CD14-positive monocyte (primary cell): ENCODE measurements around the gene UBE2H. TPM values are rescaled to one million over a fixed set of nuclear protein-coding genes. Genes with fewer than 3 reads are reported as not detected.
"Not testable (repeated sequence)": the region's sequence is repeated elsewhere in the genome, so short reads cannot be mapped to it uniquely, and the experiment has no call there.

ENCODE experiments used
- DNase-seq, 3 donors: peaks; one replicate each; pipeline ENCODE4 v3.0.0-alpha.2; 2011 to 2022
- H2AFZ ChIP-seq: 2 replicates; pipeline ENCODE4 v1.6.0; 2012; ENCODE audit warnings: mild to moderate bottlenecking, low read depth, low read length, inconsistent platforms; ENCODE audit not compliant: insufficient read depth, poor library complexity, severe bottlenecking
- H3K27ac ChIP-seq, 2 donors: 1 replicate in 1 of 2; 2 replicates in 1 of 2; pipeline ENCODE4 v1.5.1; 2012 to 2013; ENCODE audit warnings: low read length in 2 of 2, control low read depth in 1 of 2, inconsistent platforms in 1 of 2, low read depth in 1 of 2, mild to moderate bottlenecking in 1 of 2
- H3K27me3 ChIP-seq, 2 donors: one replicate each; pipeline versions ENCODE4 v1.6.0 to v1.6.1; 2011 to 2013; ENCODE audit warnings: low read length in 2 of 2; ENCODE audit not compliant: control insufficient read depth in 2 of 2, insufficient read depth in 2 of 2
- H3K36me3 ChIP-seq, 2 donors: replicated peaks in 1 of 2; 1 replicate in 1 of 2; 2 replicates in 1 of 2; pipeline versions ENCODE4 v1.5.1 to v1.6.1; 2012 to 2013; ENCODE audit warnings: low read length in 2 of 2, control low read depth in 1 of 2, inconsistent platforms in 1 of 2, mild to moderate bottlenecking in 1 of 2; ENCODE audit not compliant: insufficient read depth in 2 of 2, control insufficient read depth in 1 of 2
- H3K4me1 ChIP-seq, 2 donors: 1 replicate in 1 of 2; 2 replicates in 1 of 2; pipeline versions ENCODE4 v1.5.1 to v1.6.1; 2012 to 2013; ENCODE audit warnings: low read length in 2 of 2, control low read depth in 1 of 2, inconsistent platforms in 1 of 2, mild to moderate bottlenecking in 1 of 2, moderate library complexity in 1 of 2; ENCODE audit not compliant: insufficient read depth in 2 of 2, control insufficient read depth in 1 of 2
- H3K4me2 ChIP-seq: replicated peaks from 2 replicates; pipeline ENCODE3; 2012; ENCODE audit warnings: low read length, moderate library complexity, mild to moderate bottlenecking; ENCODE audit not compliant: poor library complexity, severe bottlenecking; ENCODE audit errors: extremely low read depth
- H3K4me3 ChIP-seq, 3 experiments: fragments of 200-600 bp in 1 of 3; sonication (generic) in 1 of 3; replicated peaks in 1 of 3; 1 replicate in 2 of 3; 2 replicates in 1 of 3; pipeline ENCODE4 v1.5.1; 2011 to 2013; ENCODE audit warnings: low read length in 3 of 3, mild to moderate bottlenecking in 3 of 3, control low read depth in 2 of 3, low read depth in 2 of 3, inconsistent platforms in 1 of 3, moderate library complexity in 1 of 3
- H3K79me2 ChIP-seq: 2 replicates; pipeline ENCODE4 v1.6.0; 2012; ENCODE audit warnings: mild to moderate bottlenecking, control low read depth, inconsistent platforms, low read length, moderate library complexity; ENCODE audit not compliant: insufficient read depth
- H3K9ac ChIP-seq: 2 replicates; pipeline ENCODE4 v1.6.0; 2017; ENCODE audit warnings: low read length, mild to moderate bottlenecking; ENCODE audit not compliant: insufficient read depth, poor library complexity, severe bottlenecking
- H3K9me3 ChIP-seq, 2 donors: replicated peaks in 1 of 2; 1 replicate in 1 of 2; 2 replicates in 1 of 2; pipeline versions ENCODE4 v1.5.1 to v1.6.1; 2012 to 2013; ENCODE audit warnings: low read length in 2 of 2, control low read depth in 1 of 2; ENCODE audit not compliant: control insufficient read depth in 1 of 2, insufficient read depth in 1 of 2
- H4K20me1 ChIP-seq: 2 replicates; pipeline ENCODE4 v1.6.0; 2012; ENCODE audit warnings: mild to moderate bottlenecking, low read length, control low read depth, moderate library complexity; ENCODE audit not compliant: insufficient read depth
- H3K27ac Mint-ChIP-seq, 7 donors: one replicate each; pipeline ENCODE4 v1.8.0; 2020; ENCODE audit warnings: mild to moderate bottlenecking in 7 of 7, mixed read lengths in 7 of 7, moderate library complexity in 6 of 7, inconsistent platforms in 2 of 7
- H3K27me3 Mint-ChIP-seq, 3 donors: one replicate each; pipeline ENCODE4 v1.8.0; 2021 to 2022; ENCODE audit warnings: low read depth in 3 of 3, mild to moderate bottlenecking in 3 of 3, mixed read lengths in 3 of 3, moderate library complexity in 3 of 3, inconsistent platforms in 1 of 3
- H3K36me3 Mint-ChIP-seq, 2 donors: one replicate each; pipeline ENCODE4 v1.8.0; 2020; ENCODE audit warnings: mixed read lengths in 2 of 2, inconsistent platforms in 1 of 2, mild to moderate bottlenecking in 1 of 2
- H3K4me1 Mint-ChIP-seq: one replicate; pipeline ENCODE4 v1.8.0; 2020; ENCODE audit warnings: mild to moderate bottlenecking, mixed read lengths
- H3K4me3 Mint-ChIP-seq, 2 donors: one replicate each; pipeline ENCODE4 v1.8.0; 2020; ENCODE audit warnings: mild to moderate bottlenecking in 2 of 2, mixed read lengths in 2 of 2, moderate library complexity in 1 of 2
- H3K9me3 Mint-ChIP-seq, 7 donors: one replicate each; pipeline ENCODE4 v1.8.0; 2020 to 2022; ENCODE audit warnings: mixed read lengths in 7 of 7, mild to moderate bottlenecking in 6 of 7, moderate library complexity in 6 of 7, inconsistent platforms in 2 of 7
- WGBS: methylation state at CpG from one replicate; pipeline ENCODE4 v1.1.5; 2013; ENCODE audit warnings: missing lambda C conversion rate; ENCODE audit not compliant: insufficient coverage; 5-methylcytosine and 5-hydroxymethylcytosine counted together
- intact Hi-C, 2 donors: fragments of 100-400 bp; cut with micrococcal nuclease; formaldehyde crosslinking; loops; one replicate each; pipeline versions ENCODE4 v1.15.0 to v1.15.1; 2023
- polyA plus RNA-seq, 3 donors: library from polyadenylated mRNA; depleted of rRNA in 1 of 3; unstranded in 2 of 3; stranded (reverse) in 1 of 3; fragments of 300-500 nt in 2 of 3; fragments of >200 nt in 1 of 3; fragmentation: Illumina TruSeq in 2 of 3; gene quantifications; 1 replicate in 2 of 3; 2 replicates in 1 of 3; pipeline ENCODE4 v1.2.3, GENCODE V29; 2012 to 2021
- TF ChIP-seq, protein P1 (sequence below): fragments of 200-600 bp; IDR thresholded peaks from one replicate; pipeline ENCODE4 v1.8.0; 2022; ENCODE audit warnings: antibody characterized with exemption, mild to moderate bottlenecking

UBE2H gene
- polyA plus RNA-seq, 3 donors = 12.6 to 26.0 (median 16.0) TPM

DNA sequence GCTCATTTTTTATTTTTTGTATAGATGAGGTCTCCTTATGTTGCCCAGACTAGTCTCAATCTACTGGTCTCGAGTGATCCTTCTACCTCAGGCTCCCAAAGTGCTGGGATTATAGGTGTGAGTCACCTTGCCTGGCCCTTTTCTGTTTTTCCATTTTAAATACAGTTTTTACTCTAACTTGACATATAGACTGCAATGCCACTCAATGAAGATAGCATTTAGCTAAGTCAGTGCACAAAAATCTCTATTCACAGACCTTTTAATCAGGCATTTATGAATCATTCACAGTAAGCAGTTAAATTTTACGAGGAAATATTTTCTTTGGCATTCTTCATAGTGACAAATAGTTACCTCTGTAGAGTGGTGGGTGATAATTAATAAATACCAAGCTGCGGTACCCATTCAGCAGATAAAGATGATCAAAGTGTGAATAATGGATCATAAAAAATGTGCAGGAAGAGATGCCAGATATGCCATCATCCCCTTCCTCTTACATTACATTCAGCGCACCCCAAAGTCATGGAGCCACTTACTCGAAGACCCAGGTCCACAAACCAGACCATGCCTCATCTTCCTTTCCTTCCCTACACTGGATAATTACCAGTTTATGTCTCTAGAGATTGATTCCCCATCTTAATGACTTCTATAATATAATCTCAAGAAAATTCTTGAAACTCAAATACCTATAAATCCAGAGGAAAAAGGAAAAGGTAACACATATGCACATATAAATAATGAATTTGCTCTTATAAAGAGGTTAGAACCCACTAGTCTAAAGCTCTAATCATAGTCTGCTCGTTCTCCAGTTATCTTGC is 56.0 kb downstream of the UBE2H start:
- H3K79me2 ChIP-seq = no peaks in the 10 kb centered on the region
- H3K36me3 ChIP-seq = peaks cover 3 to 15% of the 10 kb centered on the region in 2 donors
- no peaks in the 10 kb centered on the region for H3K9me3 ChIP-seq
- Mint-ChIP-seq H3K4me3 (no peak overlapping the region), H3K9me3 (peaks cover 0 to 1% (median 0%) of the 10 kb centered on the region in 7 donors), H3K27ac (no peak overlapping the region), H3K27me3 (no peaks in the 10 kb centered on the region), H3K4me1 (peaks cover 3% of the 10 kb centered on the region), H3K36me3 (peaks cover 29 to 36% of the 10 kb centered on the region in 2 donors)
- H3K4me3 ChIP-seq = no peak overlapping the region
- no peak for DNase-seq
- H3K27ac ChIP-seq = no peak overlapping the region
- intact Hi-C loops = no loop called here
- H3K9ac ChIP-seq = no peak overlapping the region
- H4K20me1 ChIP-seq = peaks cover 63% of the 10 kb centered on the region
- no peaks in the 10 kb centered on the region for H3K27me3 ChIP-seq
- 90% methylated on average over 2 of the region's 6 CpGs for WGBS
- H3K4me1 ChIP-seq = no peaks in the 10 kb centered on the region
- no peak overlapping the region for H3K4me2 ChIP-seq
- no peak overlapping the region for H2AFZ ChIP-seq
- TF ChIP-seq, protein P1, sequence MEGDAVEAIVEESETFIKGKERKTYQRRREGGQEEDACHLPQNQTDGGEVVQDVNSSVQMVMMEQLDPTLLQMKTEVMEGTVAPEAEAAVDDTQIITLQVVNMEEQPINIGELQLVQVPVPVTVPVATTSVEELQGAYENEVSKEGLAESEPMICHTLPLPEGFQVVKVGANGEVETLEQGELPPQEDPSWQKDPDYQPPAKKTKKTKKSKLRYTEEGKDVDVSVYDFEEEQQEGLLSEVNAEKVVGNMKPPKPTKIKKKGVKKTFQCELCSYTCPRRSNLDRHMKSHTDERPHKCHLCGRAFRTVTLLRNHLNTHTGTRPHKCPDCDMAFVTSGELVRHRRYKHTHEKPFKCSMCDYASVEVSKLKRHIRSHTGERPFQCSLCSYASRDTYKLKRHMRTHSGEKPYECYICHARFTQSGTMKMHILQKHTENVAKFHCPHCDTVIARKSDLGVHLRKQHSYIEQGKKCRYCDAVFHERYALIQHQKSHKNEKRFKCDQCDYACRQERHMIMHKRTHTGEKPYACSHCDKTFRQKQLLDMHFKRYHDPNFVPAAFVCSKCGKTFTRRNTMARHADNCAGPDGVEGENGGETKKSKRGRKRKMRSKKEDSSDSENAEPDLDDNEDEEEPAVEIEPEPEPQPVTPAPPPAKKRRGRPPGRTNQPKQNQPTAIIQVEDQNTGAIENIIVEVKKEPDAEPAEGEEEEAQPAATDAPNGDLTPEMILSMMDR = no peak

DNA sequence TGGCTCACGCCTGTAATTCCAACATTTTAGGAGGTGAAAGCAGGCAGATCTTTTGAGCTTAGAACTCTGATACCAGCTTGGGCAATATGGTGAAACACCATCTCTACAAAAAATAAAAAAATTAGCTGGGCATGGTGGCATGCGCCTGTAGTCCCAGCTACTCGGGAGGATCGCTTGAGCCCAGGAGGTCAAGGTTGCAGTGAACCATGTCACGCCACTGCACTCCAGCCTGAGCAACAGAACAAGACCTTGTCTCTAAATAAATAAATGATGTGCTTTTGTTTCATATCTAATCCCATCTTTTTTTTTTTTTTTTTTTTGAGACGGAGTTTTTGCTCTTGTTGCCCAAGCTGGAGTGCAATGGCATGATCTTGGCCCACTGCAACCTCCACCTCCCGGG is 58.6 kb downstream of the UBE2H start:
- H3K9me3 Mint-ChIP-seq, H3K27ac Mint-ChIP-seq, H3K27ac ChIP-seq, H3K4me3 Mint-ChIP-seq, intact Hi-C loops, H3K4me2 ChIP-seq, H3K4me1 ChIP-seq, DNase-seq, H3K36me3 ChIP-seq, H3K9ac ChIP-seq, H2AFZ ChIP-seq, H3K27me3 ChIP-seq, H3K27me3 Mint-ChIP-seq, H3K9me3 ChIP-seq, H3K79me2 ChIP-seq, H3K4me1 Mint-ChIP-seq, H3K4me3 ChIP-seq: not testable (repeated sequence)
- H4K20me1 ChIP-seq = peaks cover 57% of the 10 kb centered on the region
- peaks cover 18 to 19% of the 10 kb centered on the region in 2 donors for H3K36me3 Mint-ChIP-seq
- 100% methylated on average over 1 of the region's 7 CpGs for WGBS
